Smooth muscle cell (in vitro differentiated cells): ENCODE results near the gene NPDC1. TPM values are rescaled to one million over a fixed set of nuclear protein-coding genes. Genes with fewer than 3 reads are reported as not detected.

Experiments
- DNase-seq: peaks from one replicate; lab custom pipeline; 2025; ENCODE audit not compliant: unreplicated experiment; lab: John Stamatoyannopoulos, UW
- H2AFZ ChIP-seq: fragments of 200-600 bp; sonication (generic); 2 replicates; pipeline ENCODE4 v1.6.0; 2016; ENCODE audit warnings: antibody characterized with exemption, low read depth, mild to moderate bottlenecking
- H3F3A ChIP-seq: fragments of 200-600 bp; sonication (generic); 2 replicates; pipeline ENCODE4 v1.6.0; 2017; ENCODE audit warnings: antibody characterized with exemption, low read depth
- H3K27ac ChIP-seq: fragments of 200-600 bp; sonication (generic); 2 replicates; pipeline ENCODE4 v1.5.1; 2016; ENCODE audit warnings: low read depth, mild to moderate bottlenecking
- H3K27me3 ChIP-seq: fragments of 200-600 bp; sonication (generic); 2 replicates; pipeline ENCODE4 v1.6.1; 2016; ENCODE audit warnings: low read depth, mild to moderate bottlenecking
- H3K36me3 ChIP-seq: fragments of 200-600 bp; sonication (generic); 2 replicates; pipeline ENCODE4 v1.5.1; 2016; ENCODE audit warnings: low read depth
- H3K4me1 ChIP-seq: fragments of 200-600 bp; sonication (generic); 2 replicates; pipeline ENCODE4 v1.5.1; 2016; ENCODE audit warnings: low read depth
- H3K4me2 ChIP-seq: fragments of 200-600 bp; sonication (generic); 2 replicates; pipeline ENCODE4 v1.6.0; 2016; ENCODE audit warnings: mild to moderate bottlenecking
- H3K4me3 ChIP-seq: fragments of 200-600 bp; sonication (generic); 2 replicates; pipeline ENCODE4 v1.5.1; 2016; ENCODE audit warnings: mild to moderate bottlenecking
- H3K79me2 ChIP-seq: fragments of 200-600 bp; sonication (generic); 2 replicates; pipeline ENCODE4 v1.6.0; 2016; ENCODE audit warnings: low read depth, mild to moderate bottlenecking
- H3K9ac ChIP-seq: fragments of 200-600 bp; sonication (generic); 2 replicates; pipeline ENCODE4 v1.6.0; 2016; ENCODE audit warnings: low read depth
- H3K9me3 ChIP-seq: fragments of 200-600 bp; sonication (generic); replicated peaks from 2 replicates; pipeline ENCODE4 v1.5.1; 2016; ENCODE audit warnings: low read depth
- H4K20me1 ChIP-seq: fragments of 200-600 bp; sonication (generic); 2 replicates; pipeline ENCODE4 v1.6.0; 2016; ENCODE audit warnings: low read depth
- WGBS: methylation state at CpG from one replicate; pipeline ENCODE4 v1.1.7; 2016; ENCODE audit warnings: low lambda C conversion rate; 5-methylcytosine and 5-hydroxymethylcytosine counted together
- polyA plus RNA-seq: library from polyadenylated mRNA; unstranded; fragments of >200 nt; fragmentation: Nextera tagmentation; extraction: Ambion mirVana; gene quantifications from 2 replicates; pipeline ENCODE4 v1.2.1, GENCODE V29; 2016
- total RNA-seq: library from RNA; depleted of rRNA; stranded (reverse); fragments of >200 nt; gene quantifications from 2 replicates; pipeline ENCODE4 v1.2.3, GENCODE V29; 2014
- TF ChIP-seq, protein P1 (sequence below): fragments of 200-600 bp; sonication (generic); IDR thresholded peaks from 2 replicates; pipeline ENCODE4 v1.5.1; 2017; ENCODE audit warnings: borderline replicate concordance, mild to moderate bottlenecking, antibody characterized with exemption; ENCODE audit not compliant: insufficient read depth, poor library complexity, severe bottlenecking

Gene NPDC1
- total and polyA plus RNA-seq, 2 experiments from 2014 or later, result 9.9 to 19.3 TPM

DNA sequence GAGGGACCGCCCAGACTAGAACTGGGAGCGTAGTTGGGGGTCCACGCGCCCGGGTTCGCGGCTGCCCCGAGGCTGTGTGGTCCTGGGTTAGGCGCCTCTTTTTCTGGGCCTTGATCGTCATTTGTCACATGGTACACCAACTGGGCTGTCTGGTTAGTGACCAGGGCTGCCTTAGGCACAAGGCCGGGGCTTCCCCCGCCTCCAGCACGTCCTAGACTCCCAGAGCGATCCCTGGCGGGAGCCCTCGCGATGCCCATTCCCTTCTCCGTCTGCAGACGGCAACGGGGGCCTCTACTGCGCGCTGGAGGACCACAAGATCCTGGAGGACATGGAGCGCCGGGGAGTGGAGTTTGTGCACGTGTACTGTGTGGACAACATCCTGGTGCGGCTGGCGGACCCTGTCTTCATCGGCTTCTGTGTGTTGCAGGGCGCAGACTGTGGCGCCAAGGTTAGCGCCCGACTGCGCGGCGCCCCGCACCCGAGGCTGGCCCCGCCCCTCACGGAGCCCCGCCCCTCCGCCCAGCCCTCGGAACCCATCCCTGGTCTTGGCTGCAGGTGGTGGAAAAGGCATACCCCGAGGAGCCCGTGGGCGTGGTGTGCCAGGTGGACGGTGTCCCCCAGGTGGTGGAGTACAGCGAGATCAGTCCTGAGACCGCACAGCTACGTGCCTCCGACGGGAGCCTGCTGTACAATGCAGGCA lies 32.9 kb upstream of the NPDC1 start:
- Histone ChIP-seq H3K9me3 (no peaks in the 10 kb centered on the region), H3K4me2 (peak overlapping the region; percentile 99), H3K9ac (no peak overlapping the region), H3K4me1 (peaks cover 12% of the 10 kb centered on the region), H3K79me2 (no peaks in the 10 kb centered on the region), H3K36me3 (no peaks in the 10 kb centered on the region), H3K27me3 (no peaks in the 10 kb centered on the region), H3K4me3 (peak overlapping the region; percentile 71), H2AFZ (no peak overlapping the region), H3K27ac (no peak overlapping the region), H3F3A (peaks cover 14% of the 10 kb centered on the region), H4K20me1 (peaks cover 30% of the 10 kb centered on the region)
- TF ChIP-seq, protein P1, sequence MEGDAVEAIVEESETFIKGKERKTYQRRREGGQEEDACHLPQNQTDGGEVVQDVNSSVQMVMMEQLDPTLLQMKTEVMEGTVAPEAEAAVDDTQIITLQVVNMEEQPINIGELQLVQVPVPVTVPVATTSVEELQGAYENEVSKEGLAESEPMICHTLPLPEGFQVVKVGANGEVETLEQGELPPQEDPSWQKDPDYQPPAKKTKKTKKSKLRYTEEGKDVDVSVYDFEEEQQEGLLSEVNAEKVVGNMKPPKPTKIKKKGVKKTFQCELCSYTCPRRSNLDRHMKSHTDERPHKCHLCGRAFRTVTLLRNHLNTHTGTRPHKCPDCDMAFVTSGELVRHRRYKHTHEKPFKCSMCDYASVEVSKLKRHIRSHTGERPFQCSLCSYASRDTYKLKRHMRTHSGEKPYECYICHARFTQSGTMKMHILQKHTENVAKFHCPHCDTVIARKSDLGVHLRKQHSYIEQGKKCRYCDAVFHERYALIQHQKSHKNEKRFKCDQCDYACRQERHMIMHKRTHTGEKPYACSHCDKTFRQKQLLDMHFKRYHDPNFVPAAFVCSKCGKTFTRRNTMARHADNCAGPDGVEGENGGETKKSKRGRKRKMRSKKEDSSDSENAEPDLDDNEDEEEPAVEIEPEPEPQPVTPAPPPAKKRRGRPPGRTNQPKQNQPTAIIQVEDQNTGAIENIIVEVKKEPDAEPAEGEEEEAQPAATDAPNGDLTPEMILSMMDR, result no peak
- 44% methylated on average over 50 of the region's 51 CpGs for WGBS
- no peak for DNase-seq

DNA sequence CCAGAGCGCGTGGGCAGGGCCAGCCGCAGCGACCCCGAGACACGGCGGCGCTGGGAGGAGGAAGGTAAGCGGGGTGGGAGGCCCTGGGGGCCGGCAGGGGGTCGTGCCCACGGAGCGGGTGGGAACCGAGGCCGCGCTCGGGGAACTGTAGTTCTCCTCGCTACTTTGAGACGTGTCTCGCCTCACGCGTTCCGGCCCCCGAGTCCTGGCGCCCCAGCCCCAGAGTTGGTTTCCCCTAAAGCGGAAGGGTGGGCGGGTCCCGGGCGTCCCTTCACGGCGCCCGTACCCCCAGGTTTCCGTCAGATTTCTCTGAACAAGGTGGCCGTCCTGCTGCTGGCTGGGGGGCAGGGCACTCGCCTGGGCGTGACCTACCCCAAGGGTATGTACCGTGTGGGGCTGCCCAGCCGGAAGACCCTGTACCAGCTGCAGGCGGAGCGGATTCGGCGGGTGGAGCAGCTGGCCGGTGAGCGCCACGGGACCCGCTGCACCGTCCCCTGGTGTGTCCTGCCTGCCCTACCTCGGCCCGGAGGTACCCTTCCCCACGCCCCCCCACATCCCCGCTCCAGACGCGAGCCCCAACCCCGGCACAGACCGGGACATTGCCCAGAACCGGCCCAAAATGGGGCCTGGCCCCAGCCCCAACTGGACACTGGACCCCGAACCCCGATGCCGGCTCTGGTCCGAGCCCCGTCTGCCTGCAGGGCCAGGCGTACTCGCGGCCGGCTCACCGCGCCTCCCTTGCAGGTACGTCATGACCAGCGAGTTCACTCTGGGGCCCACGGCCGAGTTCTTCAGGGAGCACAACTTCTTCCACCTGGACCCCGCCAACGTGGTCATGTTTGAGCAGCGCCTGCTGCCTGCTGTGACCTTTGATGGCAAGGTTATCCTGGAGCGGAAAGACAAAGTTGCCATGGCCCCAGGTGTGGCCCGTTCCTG lies 32.0 kb upstream of the NPDC1 start:
- no peaks in the 10 kb centered on the region for H3K36me3 ChIP-seq
- H3K4me1 ChIP-seq, result peaks cover 8% of the 10 kb centered on the region
- peaks cover 30% of the 10 kb centered on the region for H4K20me1 ChIP-seq
- TF ChIP-seq, protein P1, result no peak
- no peak for DNase-seq
- H3K4me2 ChIP-seq, result peak overlapping the region; percentile 99
- H3K27ac ChIP-seq, result no peak overlapping the region
- WGBS, result 9% methylated on average over 41 of the region's 76 CpGs
- H3K27me3 ChIP-seq, result no peaks in the 10 kb centered on the region
- no peaks in the 10 kb centered on the region for H3K9me3 ChIP-seq
- H3F3A ChIP-seq, result peaks cover 13% of the 10 kb centered on the region
- H3K9ac ChIP-seq, result no peak overlapping the region
- H3K79me2 ChIP-seq, result no peaks in the 10 kb centered on the region
- H3K4me3 ChIP-seq, result peak overlapping the region; percentile 71
- H2AFZ ChIP-seq, result no peak overlapping the region

DNA sequence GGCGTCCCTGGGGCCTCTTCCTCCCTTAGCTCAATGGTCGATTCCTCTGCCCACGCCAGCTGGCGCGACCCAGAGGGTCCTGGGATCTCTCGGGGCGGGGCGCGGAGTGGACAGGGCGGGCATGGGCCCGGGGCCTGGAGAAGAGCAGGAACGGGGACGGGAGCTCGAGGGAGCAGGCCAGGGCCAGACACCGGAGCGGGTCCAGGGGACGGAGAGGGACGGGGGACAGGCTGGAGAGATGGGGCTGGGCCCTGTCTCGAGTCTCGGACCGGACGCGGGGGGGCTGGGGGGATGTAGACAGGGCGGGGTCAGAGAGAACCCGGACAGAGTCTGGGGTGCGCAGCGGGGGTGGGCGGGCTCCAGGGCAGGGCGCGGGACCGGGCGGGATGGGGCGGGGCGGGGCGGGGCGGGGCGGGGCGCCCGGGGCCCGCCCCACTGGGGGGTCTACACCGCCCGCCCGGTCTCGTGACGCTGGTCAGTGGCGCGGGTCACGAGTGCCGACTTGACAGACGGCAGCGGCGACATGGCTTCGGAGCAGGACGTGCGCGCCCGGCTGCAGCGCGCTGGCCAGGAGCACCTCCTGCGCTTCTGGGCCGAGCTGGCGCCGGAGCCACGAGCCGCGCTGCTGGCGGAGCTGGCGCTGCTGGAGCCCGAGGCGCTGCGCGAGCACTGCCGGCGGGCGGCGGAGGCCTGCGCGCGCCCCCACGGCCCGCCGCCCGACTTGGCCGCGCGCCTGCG lies 31.2 kb upstream of the NPDC1 start, which contains the start of gene UAP1L1:
TSS of gene UAP1L1 (plus strand) at position 508 of the 738 bp plus-strand sequence. CDS start at position 524, 16 bp downstream.
- TF ChIP-seq, protein P1, result no peak
- peak; percentile 30 for DNase-seq
- Histone ChIP-seq H3K27me3 (no peaks in the 10 kb centered on the region), H4K20me1 (peaks cover 30% of the 10 kb centered on the region), H3K9me3 (no peaks in the 10 kb centered on the region), H3K9ac (no peak within 1 kb of the TSS), H3K4me3 (peak within 1 kb of the TSS; percentile 71), H2AFZ (peak within 1 kb of the TSS; percentile 69), H3K4me2 (peak within 1 kb of the TSS; percentile 99), H3K27ac (no peak within 1 kb of the TSS), H3F3A (peaks cover 7% of the 10 kb centered on the region), H3K36me3 (no peaks in the 10 kb centered on the region), H3K79me2 (no peaks in the 10 kb centered on the region), H3K4me1 (peaks cover 8% of the 10 kb centered on the region)
- 7% methylated on average over 35 of the region's 87 CpGs for WGBS
